ENCODE results near the gene HBS1L. TPM values are rescaled to one million over a fixed set of nuclear protein-coding genes. Genes with fewer than 3 reads are reported as not detected.

The HBS1L gene
- total RNA-seq, 1 donor from 2014 or later = 41.7 TPM

DNA sequence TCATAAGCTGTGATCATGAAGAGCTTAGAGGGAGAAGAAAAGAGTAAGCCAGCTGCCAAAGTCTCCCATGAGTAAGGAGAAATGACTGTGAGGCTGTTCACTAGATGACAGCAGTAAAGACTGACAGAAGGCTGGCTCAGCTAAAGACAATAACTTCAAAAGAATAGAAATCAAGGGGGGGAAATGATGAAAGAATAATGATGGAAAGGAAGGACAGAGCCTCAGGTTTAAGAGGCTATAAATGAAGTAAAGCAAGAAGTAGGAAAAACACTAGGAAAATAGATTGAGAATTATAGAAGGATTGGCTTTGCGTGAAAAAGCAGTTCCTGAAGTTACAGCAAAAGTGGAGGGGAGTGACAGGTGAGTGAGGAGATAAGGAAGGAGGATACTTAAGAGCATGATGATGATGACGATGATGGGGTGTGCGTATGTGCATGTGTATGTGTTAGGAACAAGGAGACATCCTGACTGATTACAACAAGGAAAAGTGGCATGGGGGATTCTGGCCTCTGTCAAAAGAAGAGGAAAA is 48.2 kb downstream of the HBS1L start:
- Histone ChIP-seq H3K4me3 (no peak overlapping the region), H3K27me3 (no peaks in the 10 kb centered on the region), H3K4me1 (no peaks in the 10 kb centered on the region), H3K27ac (no peak overlapping the region), H3K9me3 (no peaks in the 10 kb centered on the region), H3K36me3 (no peaks in the 10 kb centered on the region)
- no peak for TF ChIP-seq POLR2A (IDR thresholded peaks at IDR 0.05)
- TF ChIP-seq, protein P1, sequence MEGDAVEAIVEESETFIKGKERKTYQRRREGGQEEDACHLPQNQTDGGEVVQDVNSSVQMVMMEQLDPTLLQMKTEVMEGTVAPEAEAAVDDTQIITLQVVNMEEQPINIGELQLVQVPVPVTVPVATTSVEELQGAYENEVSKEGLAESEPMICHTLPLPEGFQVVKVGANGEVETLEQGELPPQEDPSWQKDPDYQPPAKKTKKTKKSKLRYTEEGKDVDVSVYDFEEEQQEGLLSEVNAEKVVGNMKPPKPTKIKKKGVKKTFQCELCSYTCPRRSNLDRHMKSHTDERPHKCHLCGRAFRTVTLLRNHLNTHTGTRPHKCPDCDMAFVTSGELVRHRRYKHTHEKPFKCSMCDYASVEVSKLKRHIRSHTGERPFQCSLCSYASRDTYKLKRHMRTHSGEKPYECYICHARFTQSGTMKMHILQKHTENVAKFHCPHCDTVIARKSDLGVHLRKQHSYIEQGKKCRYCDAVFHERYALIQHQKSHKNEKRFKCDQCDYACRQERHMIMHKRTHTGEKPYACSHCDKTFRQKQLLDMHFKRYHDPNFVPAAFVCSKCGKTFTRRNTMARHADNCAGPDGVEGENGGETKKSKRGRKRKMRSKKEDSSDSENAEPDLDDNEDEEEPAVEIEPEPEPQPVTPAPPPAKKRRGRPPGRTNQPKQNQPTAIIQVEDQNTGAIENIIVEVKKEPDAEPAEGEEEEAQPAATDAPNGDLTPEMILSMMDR (IDR thresholded peaks at IDR 0.05) = no peak
- TF ChIP-seq POLR2AphosphoS5 (IDR thresholded peaks at IDR 0.05; ENCODE audit: insufficient read depth in 1 of 2, low read depth in 1 of 2) = no peak
- intact Hi-C loops (cut with DNase I) = no loop called here
- DNase-seq (ENCODE audit: extremely low spot score in 2 of 2) = no peak

DNA sequence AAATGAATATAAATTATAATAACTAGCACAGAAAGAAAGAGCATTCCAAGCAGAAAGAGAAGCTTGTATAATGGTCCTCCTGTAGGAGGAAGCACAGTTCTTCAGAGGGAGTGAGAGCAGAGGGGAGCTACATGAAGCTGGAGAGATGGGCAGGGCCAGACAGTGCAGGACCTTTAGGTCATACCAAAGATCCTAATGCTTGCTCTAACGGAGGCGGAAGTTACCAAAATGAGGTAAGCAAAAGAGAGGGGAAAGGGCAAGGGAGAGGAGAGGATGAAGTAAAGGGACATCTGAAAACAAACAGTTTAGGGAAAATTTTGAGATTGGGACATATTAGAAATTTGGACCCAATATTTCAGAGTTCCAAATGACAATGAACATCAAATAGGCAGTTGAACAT is 50.2 kb downstream of the HBS1L start:
- no peak overlapping the region for H3K27ac ChIP-seq
- H3K9me3 ChIP-seq = no peaks in the 10 kb centered on the region
- no peaks in the 10 kb centered on the region for H3K4me1 ChIP-seq
- H3K4me3 ChIP-seq = no peak overlapping the region
- no peaks in the 10 kb centered on the region for H3K27me3 ChIP-seq
- no peaks in the 10 kb centered on the region for H3K36me3 ChIP-seq
- TF ChIP-seq, protein P1 (IDR thresholded peaks at IDR 0.05) = no peak
- TF ChIP-seq POLR2A (IDR thresholded peaks at IDR 0.05) (no peak), POLR2AphosphoS5 (IDR thresholded peaks at IDR 0.05; ENCODE audit: insufficient read depth in 1 of 2, low read depth in 1 of 2) (no peak)
- DNase-seq (ENCODE audit: extremely low spot score in 2 of 2) = no peak
- intact Hi-C loops (cut with DNase I) = no loop called here

DNA sequence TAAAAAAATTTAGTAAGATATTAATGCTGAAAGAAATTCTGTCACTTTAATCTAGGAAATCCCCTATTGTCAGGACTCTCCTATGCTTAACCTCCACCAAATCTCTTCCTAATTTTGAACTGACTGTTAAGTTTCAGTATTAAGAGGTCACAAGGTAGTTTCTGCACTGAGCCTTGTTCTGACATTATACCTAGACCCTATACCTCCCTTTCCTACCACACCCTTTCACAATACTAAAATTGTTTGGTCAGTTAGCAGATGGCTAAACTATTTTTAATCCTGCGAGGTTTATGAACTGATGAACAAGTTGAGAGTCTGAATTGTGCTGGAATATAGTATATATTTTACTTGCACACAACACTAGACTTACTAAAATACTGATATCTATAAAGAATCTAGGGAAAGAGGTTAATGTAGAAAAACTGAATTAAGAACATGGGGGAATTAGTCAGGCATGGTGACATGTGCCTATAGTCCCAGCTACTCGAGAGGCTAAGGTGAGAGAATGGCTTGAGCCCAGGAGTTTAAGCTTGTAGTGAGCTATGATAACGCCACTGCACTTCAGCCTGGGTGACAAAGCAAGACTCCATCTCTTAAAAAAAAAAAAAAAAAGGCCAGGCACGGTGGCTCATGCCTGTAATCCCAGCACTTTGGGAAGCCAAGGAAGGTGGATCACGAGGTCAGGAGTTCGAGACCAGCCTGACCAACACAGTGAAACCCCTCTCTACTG is 51.5 kb downstream of the HBS1L start:
- no peak for DNase-seq (ENCODE audit: extremely low spot score in 2 of 2)
- H3K4me1 ChIP-seq = no peaks in the 10 kb centered on the region
- no peak overlapping the region for H3K4me3 ChIP-seq
- TF ChIP-seq POLR2AphosphoS5 (IDR thresholded peaks at IDR 0.05; ENCODE audit: insufficient read depth in 1 of 2, low read depth in 1 of 2) (no peak), POLR2A (IDR thresholded peaks at IDR 0.05) (no peak)
- TF ChIP-seq, protein P1 (IDR thresholded peaks at IDR 0.05) = no peak
- H3K27ac ChIP-seq = no peak overlapping the region
- intact Hi-C loops (cut with DNase I) = no loop called here
- H3K27me3 ChIP-seq = no peaks in the 10 kb centered on the region
- no peaks in the 10 kb centered on the region for H3K36me3 ChIP-seq
- H3K9me3 ChIP-seq = no peaks in the 10 kb centered on the region

DNA sequence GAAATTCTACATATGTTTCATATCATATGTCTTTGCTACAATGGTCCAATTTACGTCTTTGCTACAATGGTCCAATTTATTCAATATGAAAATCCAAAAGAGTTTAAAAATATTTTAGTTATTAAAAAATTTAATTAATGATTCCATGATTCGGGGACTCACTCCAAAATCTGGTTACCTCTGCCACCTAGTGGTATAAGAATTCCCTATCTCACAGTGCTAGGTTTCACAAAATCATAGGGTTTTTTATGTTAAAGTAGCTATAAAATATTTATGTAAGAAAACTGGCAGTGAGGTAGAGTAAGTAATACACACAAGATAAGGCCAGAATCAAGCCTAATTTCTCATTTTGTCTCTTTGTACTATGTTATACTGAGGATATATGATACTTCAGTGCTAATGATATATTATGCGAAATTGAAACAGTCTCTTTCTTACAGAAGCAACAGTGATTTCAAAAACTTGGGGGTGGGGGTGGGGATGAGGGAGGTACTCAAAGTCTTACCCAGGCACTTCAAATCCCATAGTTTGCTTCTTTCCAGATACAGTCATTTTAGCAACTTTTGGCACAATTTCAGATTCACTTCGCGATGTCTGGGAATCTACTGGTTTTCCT is 52.3 kb downstream of the HBS1L start:
- no peaks in the 10 kb centered on the region for H3K4me1 ChIP-seq
- no peaks in the 10 kb centered on the region for H3K9me3 ChIP-seq
- H3K36me3 ChIP-seq = peaks cover 0 to 1% of the 10 kb centered on the region in 2 donors
- H3K4me3 ChIP-seq = no peak overlapping the region
- no peak for DNase-seq (ENCODE audit: extremely low spot score in 2 of 2)
- H3K27me3 ChIP-seq = no peaks in the 10 kb centered on the region
- no peak overlapping the region for H3K27ac ChIP-seq
- intact Hi-C loops (cut with DNase I) = no loop called here
- TF ChIP-seq, protein P1 (IDR thresholded peaks at IDR 0.05) = peak; percentile 10 to 21 (median 10)
- TF ChIP-seq POLR2AphosphoS5 (IDR thresholded peaks at IDR 0.05; ENCODE audit: insufficient read depth in 1 of 2, low read depth in 1 of 2) = no peak
- no peak for TF ChIP-seq POLR2A (IDR thresholded peaks at IDR 0.05)

DNA sequence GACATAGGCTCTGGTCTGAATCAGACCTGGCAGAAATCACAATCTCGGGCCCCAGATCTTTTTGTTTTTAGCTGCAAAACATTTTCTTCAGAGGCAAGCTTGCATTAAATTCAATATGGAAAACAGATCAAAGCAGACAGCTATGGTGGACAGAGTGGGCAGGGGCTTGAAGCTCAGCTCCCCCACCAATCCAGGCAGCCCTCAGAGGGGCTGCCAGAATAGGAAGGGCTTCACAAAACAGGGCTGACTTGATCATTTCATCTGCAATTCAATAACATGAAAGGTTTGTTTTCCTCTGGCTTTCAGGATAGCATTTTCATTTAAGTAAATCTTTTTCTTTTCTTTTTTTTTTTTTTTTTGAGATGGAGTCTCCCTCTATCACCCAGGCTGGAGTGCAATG is 55.5 kb downstream of the HBS1L start:
- H3K4me1 ChIP-seq = no peaks in the 10 kb centered on the region
- peaks cover 0 to 5% of the 10 kb centered on the region in 2 donors for H3K36me3 ChIP-seq
- TF ChIP-seq, protein P1 (IDR thresholded peaks at IDR 0.05) = no peak
- TF ChIP-seq POLR2AphosphoS5 (IDR thresholded peaks at IDR 0.05; ENCODE audit: insufficient read depth in 1 of 2, low read depth in 1 of 2) (no peak), POLR2A (IDR thresholded peaks at IDR 0.05) (no peak)
- intact Hi-C loops (cut with DNase I) = no loop called here
- H3K27me3 ChIP-seq = no peaks in the 10 kb centered on the region
- no peak for DNase-seq (ENCODE audit: extremely low spot score in 2 of 2)
- no peak overlapping the region for H3K27ac ChIP-seq
- no peak overlapping the region for H3K4me3 ChIP-seq
- no peaks in the 10 kb centered on the region for H3K9me3 ChIP-seq
